Chondrocyte (in vitro differentiated cells): Measurements from ENCODE around the gene GDPD1. TPM values are rescaled to one million over a fixed set of nuclear protein-coding genes. Genes with fewer than 3 reads are reported as not detected.
A peak's percentile ranks its signal among the peaks of the same experiment; 100 is the strongest.

Experiments
- DNase-seq: peaks from one replicate; pipeline ENCODE4 v3.0.0; 2021; ENCODE audit warnings: mixed read lengths, low spot score
- H3K27ac Mint-ChIP-seq: one replicate; pipeline ENCODE4 v1.8.0; 2021; ENCODE audit warnings: mild to moderate bottlenecking, moderate library complexity, mixed read lengths; ENCODE audit not compliant: unreplicated experiment
- H3K27me3 Mint-ChIP-seq: 2 replicates; pipeline ENCODE4 v1.8.0; 2021; ENCODE audit warnings: low read depth, mixed read lengths
- H3K36me3 Mint-ChIP-seq: 2 replicates; pipeline ENCODE4 v1.8.0; 2021; ENCODE audit warnings: low read depth, mixed read lengths
- H3K4me1 Mint-ChIP-seq: 2 replicates; pipeline ENCODE4 v1.8.0; 2021; ENCODE audit warnings: low read depth, mild to moderate bottlenecking, mixed read lengths
- H3K4me3 Mint-ChIP-seq: one replicate; pipeline ENCODE4 v1.8.0; 2021; ENCODE audit warnings: mild to moderate bottlenecking, moderate library complexity, mixed read lengths; ENCODE audit not compliant: unreplicated experiment
- H3K9me3 Mint-ChIP-seq: 2 replicates; pipeline ENCODE4 v1.8.0; 2021; ENCODE audit warnings: low read depth, mixed read lengths
- CTCF ChIP-seq: fragments of 200-600 bp; sonication (generic); IDR thresholded peaks from 2 replicates; pipeline ENCODE4 v1.5.0; 2021; ENCODE audit warnings: antibody characterized with exemption, mild to moderate bottlenecking, moderate library complexity
- total RNA-seq: library from RNA; stranded (reverse); gene quantifications from 3 replicates; pipeline ENCODE4 v1.2.1, GENCODE V29; 2021

Gene GDPD1
- total RNA-seq, 1 donor from 2014 or later, result 1.9 TPM

- Mint-ChIP-seq H3K4me1 (no peaks in the 10 kb centered on the region), H3K9me3 (no peaks in the 10 kb centered on the region), H3K27ac (no peak overlapping the region), H3K36me3 (no peaks in the 10 kb centered on the region), H3K27me3 (no peaks in the 10 kb centered on the region), H3K4me3 (no peak overlapping the region)
- DNase-seq, result no peak
- no peak for TF ChIP-seq CTCF
Observed at GRCh38 chr17:59193336-59193862, 26.9 kb upstream of the GDPD1 start.

GRCh38 chr17:59199398-59199797 lies 20.9 kb upstream of the GDPD1 start:
- H3K4me1 Mint-ChIP-seq, result no peaks in the 10 kb centered on the region
- no peak overlapping the region for H3K27ac Mint-ChIP-seq
- no peak overlapping the region for H3K4me3 Mint-ChIP-seq
- H3K36me3 Mint-ChIP-seq, result no peaks in the 10 kb centered on the region
- DNase-seq, result no peak
- no peaks in the 10 kb centered on the region for H3K9me3 Mint-ChIP-seq
- no peak for TF ChIP-seq CTCF
- no peaks in the 10 kb centered on the region for H3K27me3 Mint-ChIP-seq

- no peaks in the 10 kb centered on the region for H3K9me3 Mint-ChIP-seq
- no peaks in the 10 kb centered on the region for H3K36me3 Mint-ChIP-seq
- DNase-seq, result no peak
- no peak overlapping the region for H3K27ac Mint-ChIP-seq
- TF ChIP-seq CTCF, result no peak
- no peaks in the 10 kb centered on the region for H3K27me3 Mint-ChIP-seq
- H3K4me1 Mint-ChIP-seq, result no peaks in the 10 kb centered on the region
- no peak overlapping the region for H3K4me3 Mint-ChIP-seq
Observed at GRCh38 chr17:59202320-59202719, 18.0 kb upstream of the GDPD1 start.

- Mint-ChIP-seq H3K27ac (no peak overlapping the region), H3K4me3 (no peak overlapping the region), H3K4me1 (peaks cover 12% of the 10 kb centered on the region), H3K9me3 (no peaks in the 10 kb centered on the region), H3K36me3 (peaks cover 3% of the 10 kb centered on the region), H3K27me3 (no peaks in the 10 kb centered on the region)
- no peak for TF ChIP-seq CTCF
- DNase-seq, result no peak
Observed at GRCh38 chr17:59219370-59219769, 941 bp upstream of the GDPD1 start.

- DNase-seq, result no peak
- TF ChIP-seq CTCF, result no peak
- Mint-ChIP-seq H3K27me3 (no peaks in the 10 kb centered on the region), H3K9me3 (no peaks in the 10 kb centered on the region), H3K36me3 (no peaks in the 10 kb centered on the region), H3K4me1 (peaks cover 12% of the 10 kb centered on the region), H3K27ac (peak overlapping the region; percentile 58), H3K4me3 (peak overlapping the region; percentile 93)
Observed at GRCh38 chr17:59219992-59220327, 351 bp upstream of the GDPD1 start.
